ENCODE measurements around the gene CENPU.

CENPU gene

DNA sequence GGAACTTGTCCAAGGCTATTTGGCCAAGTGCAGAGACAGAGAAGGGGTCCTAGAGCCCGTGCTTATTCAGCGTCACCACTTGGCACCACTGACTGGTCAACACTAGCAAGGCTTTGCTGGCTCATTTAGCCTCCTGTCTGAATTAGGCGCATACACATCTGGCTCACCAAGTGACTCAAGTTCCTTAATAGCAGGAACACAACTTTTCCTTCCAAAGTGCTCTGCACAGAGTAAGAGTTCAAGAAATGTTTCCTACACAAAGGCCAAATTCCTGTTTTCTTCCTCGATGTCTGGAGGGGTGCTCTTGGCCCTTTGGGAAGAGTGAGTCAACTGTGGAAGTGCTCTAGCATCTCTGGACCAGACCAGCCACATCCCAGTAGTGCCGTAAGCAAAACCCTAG, 26.8 kb upstream of the CENPU start:
- TF ChIP-seq POLR2A (IDR thresholded peaks at IDR 0.05; ENCODE audit: extremely low read depth, insufficient read length) (no peak), MYC (IDR thresholded peaks at IDR 0.05; ENCODE audit: low read depth, low read length) (no peak), CTCF (IDR thresholded peaks at IDR 0.05; ENCODE audit: low read depth, low read length) (no peak)
- TF ChIP-seq, protein P1, sequence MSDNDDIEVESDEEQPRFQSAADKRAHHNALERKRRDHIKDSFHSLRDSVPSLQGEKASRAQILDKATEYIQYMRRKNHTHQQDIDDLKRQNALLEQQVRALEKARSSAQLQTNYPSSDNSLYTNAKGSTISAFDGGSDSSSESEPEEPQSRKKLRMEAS (IDR thresholded peaks at IDR 0.05; ENCODE audit: low read depth, low read length) = no peak
- H3K4me3 ChIP-seq (ENCODE audit: low read depth, low read length) = no peak overlapping the region
- DNase-seq (ENCODE audit: low read depth) = no peak

GRCh38 chr4:184757810-184758209, 23.9 kb upstream of the CENPU start:
- TF ChIP-seq POLR2A (IDR thresholded peaks at IDR 0.05; ENCODE audit: extremely low read depth, insufficient read length) = no peak
- TF ChIP-seq, protein P1 (IDR thresholded peaks at IDR 0.05; ENCODE audit: low read depth, low read length) = no peak
- TF ChIP-seq MYC (IDR thresholded peaks at IDR 0.05; ENCODE audit: low read depth, low read length) = no peak
- no peak for TF ChIP-seq CTCF (IDR thresholded peaks at IDR 0.05; ENCODE audit: low read depth, low read length)
- no peak for DNase-seq (ENCODE audit: low read depth)
- no peak overlapping the region for H3K4me3 ChIP-seq (ENCODE audit: low read depth, low read length)

DNA sequence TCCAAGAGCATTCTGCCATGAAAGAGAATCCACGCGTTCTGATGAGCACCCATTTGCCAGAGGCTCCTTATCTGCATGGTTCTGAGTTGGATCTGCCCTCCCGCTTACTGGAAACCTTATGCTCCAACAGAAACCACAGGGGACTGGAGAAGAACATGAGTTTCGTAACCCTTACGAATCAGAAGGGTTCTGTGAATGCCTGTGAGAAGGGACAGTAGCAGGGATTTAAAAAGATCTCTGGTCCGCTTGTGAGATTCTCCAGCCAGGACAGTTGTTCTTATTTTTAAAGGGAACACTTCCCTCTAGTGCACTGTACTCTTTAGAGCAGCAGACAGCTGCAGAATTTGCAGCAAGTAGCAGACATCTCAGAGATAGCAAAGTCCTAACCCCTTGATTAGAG, 22.5 kb upstream of the CENPU start:
- no peak for TF ChIP-seq POLR2A (IDR thresholded peaks at IDR 0.05; ENCODE audit: extremely low read depth, insufficient read length)
- TF ChIP-seq CTCF (IDR thresholded peaks at IDR 0.05; ENCODE audit: low read depth, low read length) = no peak
- TF ChIP-seq, protein P1 (IDR thresholded peaks at IDR 0.05; ENCODE audit: low read depth, low read length) = no peak
- no peak for TF ChIP-seq MYC (IDR thresholded peaks at IDR 0.05; ENCODE audit: low read depth, low read length)
- H3K4me3 ChIP-seq (ENCODE audit: low read depth, low read length) = no peak overlapping the region
- peak; percentile 32 for DNase-seq (ENCODE audit: low read depth)

DNA sequence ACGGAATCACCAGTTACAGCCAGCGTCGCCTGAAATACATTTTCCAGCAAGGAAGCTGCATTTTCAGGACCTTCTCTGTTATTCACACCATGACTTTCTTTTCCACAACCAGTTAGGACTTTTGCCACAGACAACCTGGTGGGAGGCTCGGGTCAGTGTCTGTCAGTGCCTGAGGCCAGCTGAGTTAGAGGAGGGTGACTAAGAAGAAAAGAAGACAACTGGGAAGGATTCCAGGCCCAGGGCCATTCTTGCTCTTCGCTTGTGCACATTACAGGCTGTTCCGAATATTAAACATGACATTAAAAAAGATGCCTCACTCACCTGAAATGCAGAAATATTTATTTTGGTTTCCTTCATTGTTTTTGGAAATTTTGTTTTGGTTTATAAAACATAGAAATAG, 21.4 kb upstream of the CENPU start:
- no peak overlapping the region for H3K4me3 ChIP-seq (ENCODE audit: low read depth, low read length)
- DNase-seq (ENCODE audit: low read depth) = no peak
- TF ChIP-seq POLR2A (IDR thresholded peaks at IDR 0.05; ENCODE audit: extremely low read depth, insufficient read length) (no peak), CTCF (IDR thresholded peaks at IDR 0.05; ENCODE audit: low read depth, low read length) (no peak), MYC (IDR thresholded peaks at IDR 0.05; ENCODE audit: low read depth, low read length) (no peak)
- TF ChIP-seq, protein P1 (IDR thresholded peaks at IDR 0.05; ENCODE audit: low read depth, low read length) = no peak

GRCh38 chr4:184752496-184753275, 18.8 kb upstream of the CENPU start:
- no peak overlapping the region for H3K4me3 ChIP-seq (ENCODE audit: low read depth, low read length)
- DNase-seq (ENCODE audit: low read depth) = peak; percentile 77
- TF ChIP-seq POLR2A (IDR thresholded peaks at IDR 0.05; ENCODE audit: extremely low read depth, insufficient read length) (no peak), MYC (IDR thresholded peaks at IDR 0.05; ENCODE audit: low read depth, low read length) (no peak), CTCF (IDR thresholded peaks at IDR 0.05; ENCODE audit: low read depth, low read length) (no peak)
- TF ChIP-seq, protein P1 (IDR thresholded peaks at IDR 0.05; ENCODE audit: low read depth, low read length) = no peak

Measured in NB4 (cell line).